Neural crest cell (in vitro differentiated cells): ENCODE results near the gene SERAC1. TPM values are rescaled to one million over a fixed set of nuclear protein-coding genes. Genes with fewer than 3 reads are reported as not detected.

Experiments
- DNase-seq: peaks from one replicate; pipeline ENCODE4 v3.0.0; 2021; ENCODE audit warnings: low read depth, mixed read lengths, low spot score
- H3K27ac Mint-ChIP-seq: one replicate; pipeline ENCODE4 v1.8.0; 2021; ENCODE audit warnings: mild to moderate bottlenecking, mixed read lengths; ENCODE audit not compliant: unreplicated experiment
- H3K27me3 Mint-ChIP-seq: 2 replicates; pipeline ENCODE4 v1.8.0; 2021; ENCODE audit warnings: low read depth, mild to moderate bottlenecking, mixed read lengths
- H3K36me3 Mint-ChIP-seq: 2 replicates; pipeline ENCODE4 v1.8.0; 2021; ENCODE audit warnings: low read depth, mild to moderate bottlenecking, mixed read lengths
- H3K4me1 Mint-ChIP-seq: 2 replicates; pipeline ENCODE4 v1.8.0; 2021; ENCODE audit warnings: mixed read lengths
- H3K4me3 Mint-ChIP-seq: one replicate; pipeline ENCODE4 v1.8.0; 2021; ENCODE audit warnings: mild to moderate bottlenecking, mixed read lengths
- H3K9me3 Mint-ChIP-seq: 2 replicates; pipeline ENCODE4 v1.8.0; 2021; ENCODE audit warnings: mixed read lengths
- CTCF ChIP-seq: fragments of 200-600 bp; sonication (generic); conservative IDR thresholded peaks from 2 replicates; pipeline ENCODE4 v1.5.0; 2021; ENCODE audit warnings: antibody characterized with exemption, mild to moderate bottlenecking
- total RNA-seq: library from RNA; stranded (reverse); gene quantifications from 2 replicates; pipeline ENCODE4 v1.2.1, GENCODE V29; 2021

SERAC1 gene
- total RNA-seq, 1 donor from 2014 or later = 11.3 TPM

- no peak overlapping the region for H3K27ac Mint-ChIP-seq
- H3K4me1 Mint-ChIP-seq = no peaks in the 10 kb centered on the region
- H3K36me3 Mint-ChIP-seq = peaks cover 8% of the 10 kb centered on the region
- no peaks in the 10 kb centered on the region for H3K9me3 Mint-ChIP-seq
- no peaks in the 10 kb centered on the region for H3K27me3 Mint-ChIP-seq
- H3K4me3 Mint-ChIP-seq = no peak overlapping the region
- no peak for TF ChIP-seq CTCF
- no peak for DNase-seq
These were observed 17.4 kb downstream of the SERAC1 start for GRCh38 chr6:158150701-158151100.

GRCh38 chr6:158149641-158150040, 18.4 kb downstream of the SERAC1 start:
- no peaks in the 10 kb centered on the region for H3K27me3 Mint-ChIP-seq
- peaks cover 8% of the 10 kb centered on the region for H3K36me3 Mint-ChIP-seq
- no peak for TF ChIP-seq CTCF
- no peaks in the 10 kb centered on the region for H3K9me3 Mint-ChIP-seq
- H3K4me1 Mint-ChIP-seq = no peaks in the 10 kb centered on the region
- DNase-seq = no peak
- no peak overlapping the region for H3K27ac Mint-ChIP-seq
- H3K4me3 Mint-ChIP-seq = no peak overlapping the region

GRCh38 chr6:158143700-158144099, 24.4 kb downstream of the SERAC1 start:
- H3K4me3 Mint-ChIP-seq = no peak overlapping the region
- H3K36me3 Mint-ChIP-seq = peaks cover 27% of the 10 kb centered on the region
- no peaks in the 10 kb centered on the region for H3K27me3 Mint-ChIP-seq
- H3K27ac Mint-ChIP-seq = no peak overlapping the region
- DNase-seq = no peak
- no peaks in the 10 kb centered on the region for H3K4me1 Mint-ChIP-seq
- TF ChIP-seq CTCF = no peak
- no peaks in the 10 kb centered on the region for H3K9me3 Mint-ChIP-seq

- Mint-ChIP-seq H3K36me3 (peaks cover 26% of the 10 kb centered on the region), H3K27ac (no peak overlapping the region), H3K4me1 (no peaks in the 10 kb centered on the region), H3K9me3 (no peaks in the 10 kb centered on the region), H3K27me3 (no peaks in the 10 kb centered on the region), H3K4me3 (no peak overlapping the region)
- no peak for DNase-seq
- no peak for TF ChIP-seq CTCF
These were observed 25.3 kb downstream of the SERAC1 start for GRCh38 chr6:158142789-158143188.

- peak; percentile 64 for TF ChIP-seq CTCF
- Mint-ChIP-seq H3K4me1 (no peaks in the 10 kb centered on the region), H3K4me3 (no peak overlapping the region), H3K36me3 (peaks cover 5% of the 10 kb centered on the region), H3K27ac (no peak overlapping the region), H3K27me3 (no peaks in the 10 kb centered on the region), H3K9me3 (no peaks in the 10 kb centered on the region)
- no peak for DNase-seq
These were observed 36.1 kb downstream of the SERAC1 start for GRCh38 chr6:158131926-158132325.

- no peak overlapping the region for H3K4me3 Mint-ChIP-seq
These were observed 42.8 kb downstream of the SERAC1 start for GRCh38 chr6:158125271-158125670.

More at GRCh38 chr6:158125271-158125670, 42.8 kb downstream of the SERAC1 start:
- no peaks in the 10 kb centered on the region for H3K4me1 Mint-ChIP-seq
- H3K36me3 Mint-ChIP-seq = peaks cover 29% of the 10 kb centered on the region
- no peak for TF ChIP-seq CTCF
- no peaks in the 10 kb centered on the region for H3K27me3 Mint-ChIP-seq
- H3K27ac Mint-ChIP-seq = no peak overlapping the region
- no peak for DNase-seq
- H3K9me3 Mint-ChIP-seq = no peaks in the 10 kb centered on the region
